Measurements from ENCODE around the gene CSNK1D.
A peak's percentile ranks its signal among the peaks of the same experiment; 100 is the strongest.

CSNK1D gene

DNA sequence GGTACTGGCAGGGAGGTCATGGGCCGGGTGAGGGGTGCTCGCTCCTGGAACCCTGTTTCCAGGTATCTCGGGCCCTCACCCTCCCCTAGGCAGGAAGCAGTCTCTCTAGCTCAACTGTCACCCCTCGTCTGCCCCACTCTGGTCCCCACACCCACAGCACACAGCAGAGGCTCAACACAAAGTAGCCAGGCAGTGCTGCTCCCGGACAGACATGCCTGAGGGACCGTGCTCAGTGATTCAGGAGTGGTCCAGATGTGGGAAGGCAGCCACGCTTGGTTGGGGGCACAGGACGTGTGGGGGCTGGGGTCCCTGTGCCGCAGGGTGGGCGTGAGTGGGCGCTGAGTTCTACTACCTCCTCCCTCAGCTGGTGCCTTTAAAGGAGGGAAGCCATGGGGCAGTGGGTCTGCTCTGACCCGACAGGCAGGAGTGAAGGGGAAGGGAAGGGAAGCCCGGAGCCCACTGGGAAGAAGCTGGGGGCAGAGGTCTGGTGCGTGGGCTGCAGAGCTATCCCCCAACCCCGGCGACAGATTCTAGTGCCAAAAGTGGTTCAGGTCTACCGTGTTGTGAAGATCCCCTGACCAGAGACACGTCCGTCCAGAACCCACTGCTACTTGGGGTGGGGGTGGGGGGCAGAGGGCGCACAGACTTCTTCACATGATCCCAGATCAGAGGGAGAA lies 32.9 kb downstream of the CSNK1D start:
- FAIRE-seq (no peak), DNase-seq (ENCODE audit: insufficient read length, low spot score) (no peak)
- TF ChIP-seq SPI1 (IDR thresholded peaks at IDR 0.05; ENCODE audit: low read depth, low read length) (no peak), POLR2A (IDR thresholded peaks at IDR 0.05; ENCODE audit: low read depth, low read length) (peak; percentile 44; the same call in 1 of the 2 replicates), PAX5 (IDR thresholded peaks at IDR 0.05; ENCODE audit: insufficient read depth, low read length, severe bottlenecking) (no peak), POU2F2 (IDR thresholded peaks at IDR 0.05; ENCODE audit: low read depth, low read length) (no peak), POLR2AphosphoS5 (IDR thresholded peaks at IDR 0.05; ENCODE audit: low read depth, low read length) (peak; percentile 32; the same call in 1 of the 2 replicates)

DNA sequence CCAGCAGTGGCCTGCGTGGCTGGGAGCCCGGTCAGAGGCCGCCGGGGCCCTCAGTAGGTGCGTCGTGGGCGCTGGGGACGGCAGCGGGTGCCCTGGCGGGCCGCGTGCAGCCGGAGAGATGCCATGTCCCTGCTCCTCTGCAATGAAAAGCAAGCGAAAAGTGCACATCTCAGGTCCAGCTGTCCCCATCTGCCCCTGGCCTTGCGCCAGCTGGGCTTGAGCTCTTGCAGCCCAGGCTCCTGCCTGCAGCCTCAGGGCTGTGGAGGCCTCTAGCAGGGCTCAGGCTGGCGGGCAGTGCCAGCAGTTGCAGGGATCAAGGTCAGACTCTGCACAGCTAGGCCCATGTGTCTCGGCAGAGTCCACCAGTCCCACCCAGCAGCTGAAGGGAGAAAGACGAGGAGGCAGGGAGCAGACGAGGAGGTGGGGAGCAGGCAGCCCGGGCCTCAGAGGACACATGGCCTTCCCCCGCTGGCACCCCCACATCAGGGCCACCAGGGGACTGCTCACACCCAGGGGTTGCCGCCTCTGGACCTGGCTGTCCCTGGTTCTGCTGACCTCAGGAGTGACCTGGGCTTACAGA lies 33.5 kb downstream of the CSNK1D start:
- no peak for DNase-seq (ENCODE audit: insufficient read length, low spot score)

DNA sequence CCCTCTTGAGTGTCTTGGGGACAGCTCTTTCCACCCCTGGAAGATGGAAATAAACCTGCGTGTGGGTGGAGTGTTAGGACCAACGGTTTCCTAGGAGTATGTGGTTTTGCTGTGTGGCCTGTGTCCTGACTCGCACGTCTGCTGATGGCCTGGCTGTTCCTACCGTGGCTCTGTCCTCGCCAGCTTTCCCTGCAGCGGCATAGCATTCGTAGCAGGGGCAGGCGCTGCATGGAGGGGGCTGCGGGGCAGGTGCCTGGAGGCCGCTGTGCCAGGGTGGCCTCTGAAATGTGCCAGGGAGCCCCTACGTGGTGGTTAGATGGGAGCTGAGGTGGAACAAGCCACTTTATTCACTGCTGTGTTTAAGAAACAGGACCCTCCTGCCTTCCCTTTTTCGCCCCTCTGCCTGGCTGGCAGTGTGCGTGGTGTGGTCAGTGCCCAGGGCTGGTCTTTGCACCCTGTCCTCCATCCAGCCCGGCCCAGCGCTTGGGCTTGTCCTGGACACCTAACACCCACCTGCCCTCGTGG lies 34.0 kb downstream of the CSNK1D start:
- TF ChIP-seq PAX5 (IDR thresholded peaks at IDR 0.05; ENCODE audit: insufficient read depth, low read length, severe bottlenecking) (no peak), POLR2AphosphoS5 (IDR thresholded peaks at IDR 0.05; ENCODE audit: low read depth, low read length) (no peak), TAF1 (IDR thresholded peaks at IDR 0.05; ENCODE audit: low read depth, low read length) (no peak), SPI1 (IDR thresholded peaks at IDR 0.05; ENCODE audit: low read depth, low read length) (no peak), POU2F2 (IDR thresholded peaks at IDR 0.05; ENCODE audit: low read depth, low read length) (no peak), POLR2A (IDR thresholded peaks at IDR 0.05; ENCODE audit: low read depth, low read length) (no peak)
- no peak for DNase-seq (ENCODE audit: insufficient read length, low spot score)
- peak; percentile 69 for FAIRE-seq

More for the DNA sequence above, 33.5 kb downstream of the CSNK1D start:
- no peak for FAIRE-seq
- TF ChIP-seq SPI1 (IDR thresholded peaks at IDR 0.05; ENCODE audit: low read depth, low read length), result no peak
- no peak for TF ChIP-seq POU2F2 (IDR thresholded peaks at IDR 0.05; ENCODE audit: low read depth, low read length)
- no peak for TF ChIP-seq PAX5 (IDR thresholded peaks at IDR 0.05; ENCODE audit: insufficient read depth, low read length, severe bottlenecking)
- TF ChIP-seq POLR2A (IDR thresholded peaks at IDR 0.05; ENCODE audit: low read depth, low read length), result no peak
- no peak for TF ChIP-seq TAF1 (IDR thresholded peaks at IDR 0.05; ENCODE audit: low read depth, low read length)
- no peak for TF ChIP-seq POLR2AphosphoS5 (IDR thresholded peaks at IDR 0.05; ENCODE audit: low read depth, low read length)

DNA sequence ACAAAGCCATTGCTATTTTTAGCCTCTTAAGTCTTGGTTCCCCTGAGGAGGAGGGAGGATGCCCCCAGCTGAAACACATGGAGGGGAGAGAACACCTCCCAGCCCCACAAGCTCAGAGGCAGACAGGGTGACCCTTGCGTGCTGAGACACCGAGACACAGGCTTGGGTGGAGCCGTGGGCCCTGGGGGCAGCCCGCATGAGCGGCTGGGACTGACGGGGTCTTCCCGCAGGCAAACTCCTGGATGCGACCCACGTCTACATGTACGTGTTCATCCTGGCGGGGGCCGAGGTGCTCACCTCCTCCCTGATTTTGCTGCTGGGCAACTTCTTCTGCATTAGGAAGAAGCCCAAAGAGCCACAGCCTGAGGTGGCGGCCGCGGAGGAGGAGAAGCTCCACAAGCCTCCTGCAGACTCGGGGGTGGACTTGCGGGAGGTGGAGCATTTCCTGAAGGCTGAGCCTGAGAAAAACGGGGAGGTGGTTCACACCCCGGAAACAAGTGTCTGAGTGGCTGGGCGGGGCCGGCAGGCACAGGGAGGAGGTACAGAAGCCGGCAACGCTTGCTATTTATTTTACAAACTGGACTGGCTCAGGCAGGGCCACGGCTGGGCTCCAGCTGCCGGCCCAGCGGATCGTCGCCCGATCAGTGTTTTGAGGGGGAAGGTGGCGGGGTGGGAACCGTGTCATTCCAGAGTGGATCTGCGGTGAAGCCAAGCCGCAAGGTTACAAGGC lies 34.9 kb downstream of the CSNK1D start:
- peak; percentile 84 for FAIRE-seq
- DNase-seq (ENCODE audit: insufficient read length, low spot score), result no peak
- TF ChIP-seq POU2F2 (IDR thresholded peaks at IDR 0.05; ENCODE audit: low read depth, low read length) (no peak), SPI1 (IDR thresholded peaks at IDR 0.05; ENCODE audit: low read depth, low read length) (no peak), POLR2AphosphoS5 (IDR thresholded peaks at IDR 0.05; ENCODE audit: low read depth, low read length) (no peak), POLR2A (IDR thresholded peaks at IDR 0.05; ENCODE audit: low read depth, low read length) (no peak), TAF1 (IDR thresholded peaks at IDR 0.05; ENCODE audit: low read depth, low read length) (no peak), PAX5 (IDR thresholded peaks at IDR 0.05; ENCODE audit: insufficient read depth, low read length, severe bottlenecking) (no peak)

DNA sequence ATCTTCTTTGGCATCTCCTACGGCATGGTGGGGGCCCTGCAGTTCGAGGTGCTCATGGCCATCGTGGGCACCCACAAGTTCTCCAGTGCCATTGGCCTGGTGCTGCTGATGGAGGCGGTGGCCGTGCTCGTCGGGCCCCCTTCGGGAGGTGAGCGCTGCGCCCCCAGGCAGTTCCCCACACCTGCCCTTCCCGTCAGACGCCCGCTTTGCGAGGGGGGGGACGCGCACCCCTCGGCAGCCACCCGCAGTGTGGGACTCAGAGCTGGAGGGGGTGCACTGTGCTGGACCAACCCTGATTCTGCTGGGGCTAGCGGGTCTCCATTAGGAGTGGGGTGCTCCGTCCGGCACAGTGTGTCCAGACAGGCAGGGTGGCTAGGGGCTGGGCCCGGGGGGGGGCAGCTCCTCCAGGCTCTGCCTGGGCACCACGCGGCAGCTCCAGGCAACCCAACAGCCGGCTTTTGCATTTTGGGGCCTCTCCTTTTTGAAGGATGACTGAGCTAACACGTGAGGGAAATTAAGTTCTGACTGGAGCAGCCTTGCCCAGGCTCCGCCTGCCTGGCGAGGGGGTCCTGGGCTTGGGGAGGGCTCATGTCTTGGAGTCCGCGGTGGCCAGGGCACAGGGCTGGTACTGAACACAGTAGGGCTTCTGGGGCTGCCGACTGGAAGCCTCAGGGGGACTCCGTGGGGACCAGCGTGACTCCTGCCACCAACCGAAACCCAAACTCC lies 35.6 kb downstream of the CSNK1D start:
- FAIRE-seq (no peak), DNase-seq (ENCODE audit: insufficient read length, low spot score) (no peak)
- no peak for TF ChIP-seq POLR2A (IDR thresholded peaks at IDR 0.05; ENCODE audit: low read depth, low read length)
- TF ChIP-seq POU2F2 (IDR thresholded peaks at IDR 0.05; ENCODE audit: low read depth, low read length), result no peak
- no peak for TF ChIP-seq TAF1 (IDR thresholded peaks at IDR 0.05; ENCODE audit: low read depth, low read length)
- no peak for TF ChIP-seq SPI1 (IDR thresholded peaks at IDR 0.05; ENCODE audit: low read depth, low read length)
- TF ChIP-seq PAX5 (IDR thresholded peaks at IDR 0.05; ENCODE audit: insufficient read depth, low read length, severe bottlenecking), result no peak
- TF ChIP-seq POLR2AphosphoS5 (IDR thresholded peaks at IDR 0.05; ENCODE audit: low read depth, low read length), result no peak

DNA sequence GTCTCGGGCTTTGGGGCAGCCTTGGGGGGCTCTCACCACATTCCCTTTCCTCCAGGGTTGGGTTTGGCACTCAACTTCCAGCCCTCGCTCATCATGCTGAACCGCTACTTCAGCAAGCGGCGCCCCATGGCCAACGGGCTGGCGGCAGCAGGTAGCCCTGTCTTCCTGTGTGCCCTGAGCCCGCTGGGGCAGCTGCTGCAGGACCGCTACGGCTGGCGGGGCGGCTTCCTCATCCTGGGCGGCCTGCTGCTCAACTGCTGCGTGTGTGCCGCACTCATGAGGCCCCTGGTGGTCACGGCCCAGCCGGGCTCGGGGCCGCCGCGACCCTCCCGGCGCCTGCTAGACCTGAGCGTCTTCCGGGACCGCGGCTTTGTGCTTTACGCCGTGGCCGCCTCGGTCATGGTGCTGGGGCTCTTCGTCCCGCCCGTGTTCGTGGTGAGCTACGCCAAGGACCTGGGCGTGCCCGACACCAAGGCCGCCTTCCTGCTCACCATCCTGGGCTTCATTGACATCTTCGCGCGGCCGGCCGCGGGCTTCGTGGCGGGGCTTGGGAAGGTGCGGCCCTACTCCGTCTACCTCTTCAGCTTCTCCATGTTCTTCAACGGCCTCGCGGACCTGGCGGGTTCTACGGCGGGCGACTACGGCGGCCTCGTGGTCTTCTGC lies 36.3 kb downstream of the CSNK1D start:
- FAIRE-seq, result no peak
- TF ChIP-seq POLR2A (IDR thresholded peaks at IDR 0.05; ENCODE audit: low read depth, low read length) (no peak), POU2F2 (IDR thresholded peaks at IDR 0.05; ENCODE audit: low read depth, low read length) (no peak), SPI1 (IDR thresholded peaks at IDR 0.05; ENCODE audit: low read depth, low read length) (no peak), POLR2AphosphoS5 (IDR thresholded peaks at IDR 0.05; ENCODE audit: low read depth, low read length) (no peak), TAF1 (IDR thresholded peaks at IDR 0.05; ENCODE audit: low read depth, low read length) (no peak), PAX5 (IDR thresholded peaks at IDR 0.05; ENCODE audit: insufficient read depth, low read length, severe bottlenecking) (no peak)
- DNase-seq (ENCODE audit: insufficient read length, low spot score), result no peak

DNA sequence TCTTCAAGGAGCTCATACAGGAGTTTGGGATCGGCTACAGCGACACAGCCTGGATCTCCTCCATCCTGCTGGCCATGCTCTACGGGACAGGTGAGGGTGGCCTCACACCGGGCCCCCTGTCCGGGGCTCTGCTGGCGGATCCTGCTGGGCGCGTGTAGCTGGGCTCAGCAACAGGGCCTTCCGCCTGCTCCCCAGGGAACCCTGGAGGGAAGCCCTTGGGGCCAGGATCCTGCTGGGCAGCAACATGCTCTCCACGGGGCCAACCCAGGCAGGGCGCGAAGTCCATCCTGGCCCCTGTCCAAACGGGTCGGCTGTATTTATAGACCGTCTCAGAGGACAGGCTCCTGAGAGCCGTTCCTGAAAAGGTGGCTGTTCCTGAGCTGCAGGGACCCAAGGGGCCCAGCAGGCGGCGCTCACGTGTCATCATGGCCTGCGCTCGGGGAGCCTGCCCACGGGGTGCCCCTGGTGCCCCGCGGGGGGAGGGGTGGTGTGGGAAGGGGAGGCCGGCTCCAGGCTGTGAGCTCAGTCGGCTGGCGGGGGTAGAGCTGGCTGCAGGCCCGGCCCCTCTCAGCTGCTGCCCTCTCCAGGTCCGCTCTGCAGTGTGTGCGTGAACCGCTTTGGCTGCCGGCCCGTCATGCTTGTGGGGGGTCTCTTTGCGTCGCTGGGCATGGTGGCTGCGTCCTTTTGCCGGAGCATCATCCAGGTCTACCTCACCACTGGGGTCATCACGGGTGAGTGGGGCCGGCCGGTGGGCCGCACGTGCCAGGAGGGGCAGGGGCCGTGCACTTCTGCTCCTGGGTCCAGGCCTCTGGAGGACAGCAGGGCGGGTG lies 37.1 kb downstream of the CSNK1D start:
- no peak for TF ChIP-seq SPI1 (IDR thresholded peaks at IDR 0.05; ENCODE audit: low read depth, low read length)
- TF ChIP-seq POU2F2 (IDR thresholded peaks at IDR 0.05; ENCODE audit: low read depth, low read length), result peak; percentile 21; the same call in 1 of the 2 replicates
- no peak for TF ChIP-seq PAX5 (IDR thresholded peaks at IDR 0.05; ENCODE audit: insufficient read depth, low read length, severe bottlenecking)
- no peak for TF ChIP-seq POLR2A (IDR thresholded peaks at IDR 0.05; ENCODE audit: low read depth, low read length)
- no peak for TF ChIP-seq TAF1 (IDR thresholded peaks at IDR 0.05; ENCODE audit: low read depth, low read length)
- no peak for TF ChIP-seq POLR2AphosphoS5 (IDR thresholded peaks at IDR 0.05; ENCODE audit: low read depth, low read length)
- DNase-seq (ENCODE audit: insufficient read length, low spot score) (no peak), FAIRE-seq (no peak)

Measured in GM12891 (cell line).